IPS DF 4.7 (cell line): ENCODE measurements around the gene HOTAIR.

Experiments used
- DNase-seq: peaks from one replicate; pipeline ENCODE4 v3.0.0-alpha.2; 2013; ENCODE audit warnings: low spot score; ENCODE audit errors: extremely low read depth

Gene HOTAIR

DNA sequence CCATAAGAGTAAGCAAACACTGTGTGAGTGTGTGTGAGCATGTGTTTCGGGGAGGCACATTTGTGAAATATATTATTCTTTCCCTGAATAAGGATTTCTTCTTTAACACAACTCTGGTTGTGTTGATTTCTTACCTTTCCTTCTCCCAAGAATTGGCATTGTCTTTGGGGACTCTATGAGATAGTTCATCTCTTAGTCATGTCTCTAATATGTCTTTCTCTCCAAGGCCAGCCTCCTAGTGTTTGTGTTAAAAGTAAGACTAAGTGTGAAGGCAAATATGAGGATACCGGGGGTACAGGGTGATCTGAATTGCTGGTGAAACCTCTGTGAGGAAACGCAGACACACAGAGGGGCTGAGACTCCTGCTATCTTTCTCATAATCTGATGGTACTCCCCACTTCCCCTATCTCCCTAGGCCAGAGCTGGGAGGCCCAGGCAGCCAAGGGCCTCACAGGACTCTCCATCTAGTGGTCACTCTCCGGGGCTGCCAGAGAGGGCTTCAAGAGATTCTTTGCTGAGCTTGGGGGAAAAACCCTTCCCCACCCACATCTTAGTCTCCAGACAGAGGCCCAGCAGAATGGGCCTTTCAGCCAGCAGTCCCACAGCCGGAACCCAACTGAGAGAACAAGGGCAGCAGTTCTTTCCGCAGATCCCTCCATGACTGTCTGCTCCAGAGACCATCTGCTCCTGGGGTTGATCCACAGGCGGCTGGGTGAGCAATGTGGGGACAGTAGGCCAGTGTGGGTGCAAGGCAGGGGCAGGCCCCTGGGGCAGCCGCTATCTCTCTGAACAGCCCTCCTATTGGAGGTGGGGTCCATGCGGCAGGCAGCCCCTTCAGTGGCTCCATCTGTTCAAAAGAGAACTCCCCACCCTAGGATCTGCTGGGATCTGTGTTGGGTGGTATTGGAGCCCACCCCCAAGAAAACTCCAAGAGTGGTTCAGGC lies 25.8 kb downstream of the HOTAIR start:
- DNase-seq: no peak

DNA sequence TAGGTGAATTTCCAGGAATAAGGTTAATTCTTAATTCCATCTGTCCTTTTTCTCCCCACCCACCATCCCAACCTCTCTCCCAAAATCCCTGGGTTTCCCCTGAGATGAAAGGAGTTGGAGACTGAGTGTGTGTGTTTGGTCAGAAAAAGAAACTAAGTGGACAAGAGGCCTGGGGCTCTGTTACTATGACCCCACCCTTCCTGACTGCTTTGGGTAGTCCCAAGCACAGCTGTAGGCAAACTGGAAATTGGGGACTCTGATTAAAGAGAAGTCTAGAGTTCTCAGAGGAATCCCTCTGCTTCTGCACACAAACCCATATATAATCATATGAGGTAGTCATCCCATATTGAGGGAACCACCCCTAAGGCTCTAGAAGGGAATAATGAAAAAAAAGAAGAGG lies 27.0 kb downstream of the HOTAIR start:
- DNase-seq: no peak

DNA sequence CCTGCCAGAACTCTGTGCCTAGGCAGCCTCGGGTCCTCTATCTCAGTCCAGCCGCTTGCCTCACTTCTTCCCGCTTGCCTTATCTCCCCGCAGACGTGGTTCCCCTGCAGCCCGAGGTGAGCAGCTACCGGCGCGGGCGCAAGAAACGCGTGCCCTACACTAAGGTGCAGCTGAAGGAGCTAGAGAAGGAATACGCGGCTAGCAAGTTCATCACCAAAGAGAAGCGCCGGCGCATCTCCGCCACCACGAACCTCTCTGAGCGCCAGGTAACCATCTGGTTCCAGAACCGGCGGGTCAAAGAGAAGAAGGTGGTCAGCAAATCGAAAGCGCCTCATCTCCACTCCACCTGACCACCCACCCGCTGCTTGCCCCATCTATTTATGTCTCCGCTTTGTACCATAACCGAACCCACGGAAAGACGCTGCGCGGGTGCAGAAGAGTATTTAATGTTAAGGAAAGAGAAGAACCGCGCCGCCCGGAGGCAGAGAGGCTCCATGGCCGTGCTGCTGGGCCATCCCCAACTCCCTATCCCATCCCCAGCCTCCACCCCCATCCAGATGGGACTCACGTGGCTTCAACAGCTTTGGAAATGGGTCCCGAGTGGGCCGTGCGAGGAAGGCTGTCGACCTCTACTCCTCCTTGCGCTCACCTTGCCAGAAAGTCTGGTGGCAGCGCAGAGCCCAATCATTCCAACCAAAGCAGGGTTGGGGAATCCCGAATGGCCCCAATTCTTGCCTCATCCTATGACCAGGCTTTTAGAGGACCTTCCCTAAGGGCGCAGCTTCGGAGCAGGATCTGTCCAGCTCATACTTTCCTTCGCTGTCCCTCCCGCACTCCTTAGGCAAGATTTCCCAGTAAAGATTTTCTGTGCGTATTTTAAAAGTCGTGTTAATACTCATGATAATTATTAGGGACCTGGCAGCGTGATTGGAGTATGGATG lies 29.6 kb downstream of the HOTAIR start:
- no peak for DNase-seq

DNA sequence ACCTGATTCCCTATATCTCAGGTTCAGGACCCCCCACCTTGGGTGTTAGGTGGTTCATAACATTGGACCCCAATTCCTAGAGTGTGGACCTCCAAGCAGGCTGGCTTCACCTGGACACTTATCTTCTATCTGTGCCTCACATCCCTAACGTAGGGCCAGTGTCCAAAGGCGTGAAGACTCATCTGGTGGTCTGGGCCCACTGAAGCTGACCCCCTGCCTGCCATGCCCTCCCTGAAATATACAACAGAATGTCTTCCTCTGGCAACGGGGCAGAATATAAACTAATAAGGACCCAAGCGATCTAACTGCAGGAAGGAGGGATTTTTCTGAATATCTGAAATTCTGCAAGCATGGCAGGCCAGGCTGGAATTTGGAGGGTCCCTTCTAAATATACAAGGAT lies 30.5 kb downstream of the HOTAIR start:
- no peak for DNase-seq

DNA sequence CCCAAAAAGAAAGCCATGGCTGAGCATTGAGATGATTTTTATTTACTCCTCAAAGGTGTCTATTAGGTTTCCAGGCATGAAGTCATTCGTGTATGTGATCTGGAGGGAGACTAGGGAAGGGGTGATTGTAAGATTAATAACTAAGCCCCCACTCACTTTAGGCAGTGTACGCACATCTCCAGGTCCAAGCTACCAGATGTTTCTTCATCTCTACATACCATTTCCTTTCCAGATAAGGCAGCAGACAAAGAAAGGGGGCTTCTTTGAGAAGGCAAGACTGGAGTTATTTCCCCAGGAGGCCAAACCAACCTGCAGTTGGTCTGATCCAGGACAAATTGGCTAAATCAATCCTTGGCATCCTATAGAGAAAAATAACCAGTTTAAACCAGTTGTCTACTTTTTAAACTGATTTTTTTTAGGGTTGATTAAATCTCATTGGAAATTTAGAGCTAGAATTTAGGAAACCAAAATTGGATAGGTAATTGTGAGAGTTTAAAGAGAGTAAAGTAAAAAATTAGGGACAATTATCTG lies 32.2 kb downstream of the HOTAIR start:
- no peak for DNase-seq

DNA sequence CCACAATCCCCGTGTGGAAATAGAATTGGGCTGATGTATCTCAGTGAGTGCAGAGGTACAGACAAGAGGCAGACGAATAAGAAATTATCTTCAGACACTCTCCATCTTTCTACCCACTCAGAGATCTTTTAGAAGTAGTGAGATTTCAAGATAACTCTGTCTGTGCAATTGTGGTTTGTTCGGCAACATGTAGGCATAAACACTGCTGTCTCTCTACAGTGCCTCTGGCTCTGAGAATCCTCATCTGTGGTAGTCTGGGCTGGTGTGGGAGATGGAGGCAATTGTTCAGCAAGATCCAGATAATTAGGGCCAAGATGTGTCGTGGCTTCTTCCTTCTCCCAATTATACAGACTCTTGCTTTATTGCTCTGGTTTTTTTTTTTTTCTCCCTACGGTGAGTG lies 33.0 kb downstream of the HOTAIR start:
- DNase-seq: no peak

DNA sequence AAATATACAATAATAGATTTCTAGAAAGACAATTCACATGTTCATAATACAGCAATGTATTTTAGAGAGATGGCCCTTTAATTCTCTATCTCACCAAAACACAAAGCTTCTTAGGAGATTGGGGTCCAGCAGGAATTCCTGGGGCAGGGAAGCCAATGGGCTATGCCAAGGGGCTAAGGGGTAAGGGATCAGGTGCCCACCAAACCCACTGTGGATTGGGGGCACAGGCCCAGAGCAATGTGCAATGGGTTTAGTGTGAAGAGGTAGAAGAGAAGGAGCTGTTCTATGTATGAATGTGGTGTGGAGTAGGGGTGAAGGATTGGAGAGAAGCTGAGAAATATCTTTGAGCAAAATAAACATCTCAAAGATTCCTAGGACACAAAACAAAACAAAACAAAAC lies 33.6 kb downstream of the HOTAIR start:
- no peak for DNase-seq

DNA sequence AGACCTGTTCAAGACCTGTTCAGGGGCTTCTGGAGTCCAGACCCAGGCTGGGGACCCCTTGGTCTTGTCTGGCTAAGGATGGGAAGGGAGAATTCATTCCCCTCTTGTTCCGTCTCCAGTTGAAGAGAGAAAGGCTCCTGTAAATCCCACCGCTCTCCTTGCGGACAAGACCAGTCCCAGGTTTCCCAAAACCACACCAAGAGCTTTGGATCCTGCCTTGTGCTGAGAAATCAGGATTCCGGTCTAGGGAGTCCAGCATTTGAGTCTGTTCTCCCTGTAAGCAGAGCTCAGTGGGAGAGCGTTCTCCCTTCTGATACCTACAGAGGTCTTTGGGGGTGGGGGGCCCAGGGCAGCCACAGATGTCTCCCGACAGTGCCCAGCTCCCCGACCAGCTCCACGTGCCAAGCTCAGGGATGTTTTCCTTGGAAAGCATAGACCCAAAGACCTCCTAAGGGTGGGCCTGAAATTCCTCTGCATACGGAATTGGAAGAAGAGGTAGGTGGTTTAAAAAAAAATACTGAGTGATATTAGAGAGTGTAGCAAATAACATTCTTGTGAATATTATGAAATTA lies 34.2 kb downstream of the HOTAIR start:
- no peak for DNase-seq

DNA sequence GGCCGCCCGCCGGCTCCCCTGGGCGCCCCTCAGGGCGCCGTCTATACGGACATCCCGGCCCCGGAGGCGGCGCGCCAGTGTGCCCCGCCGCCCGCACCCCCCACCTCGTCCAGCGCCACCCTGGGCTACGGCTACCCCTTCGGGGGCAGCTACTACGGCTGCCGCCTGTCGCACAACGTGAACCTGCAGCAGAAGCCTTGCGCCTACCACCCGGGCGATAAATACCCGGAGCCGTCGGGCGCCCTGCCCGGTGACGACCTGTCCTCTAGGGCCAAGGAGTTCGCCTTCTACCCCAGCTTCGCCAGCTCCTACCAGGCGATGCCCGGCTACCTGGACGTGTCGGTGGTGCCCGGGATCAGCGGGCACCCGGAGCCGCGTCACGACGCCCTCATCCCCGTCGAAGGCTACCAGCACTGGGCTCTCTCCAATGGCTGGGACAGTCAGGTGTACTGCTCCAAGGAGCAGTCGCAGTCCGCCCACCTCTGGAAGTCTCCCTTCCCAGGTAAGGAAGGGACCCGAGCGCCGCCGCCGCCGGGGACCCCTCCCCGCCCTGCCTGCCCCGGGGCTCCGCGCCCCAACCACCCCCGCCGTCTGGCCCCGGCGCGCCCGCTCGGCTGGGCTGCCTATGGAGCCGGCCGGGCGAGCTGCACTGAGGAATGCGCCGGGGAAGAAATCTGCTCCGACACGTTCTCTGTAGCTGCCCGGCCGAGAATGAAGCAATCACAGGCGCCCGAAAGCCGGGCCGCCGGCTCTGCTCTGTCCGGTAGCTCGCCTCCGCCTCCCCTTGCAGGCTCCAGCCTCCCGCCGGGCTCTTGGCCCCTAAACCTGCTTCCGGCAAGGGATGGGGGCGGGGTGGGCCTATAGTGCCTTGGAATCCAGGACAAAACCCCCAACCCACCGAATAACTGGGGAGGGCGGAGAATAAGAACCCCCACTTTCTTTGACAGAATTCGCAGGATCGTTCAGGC lies 35.3 kb downstream of the HOTAIR start:
- no peak for DNase-seq

DNA sequence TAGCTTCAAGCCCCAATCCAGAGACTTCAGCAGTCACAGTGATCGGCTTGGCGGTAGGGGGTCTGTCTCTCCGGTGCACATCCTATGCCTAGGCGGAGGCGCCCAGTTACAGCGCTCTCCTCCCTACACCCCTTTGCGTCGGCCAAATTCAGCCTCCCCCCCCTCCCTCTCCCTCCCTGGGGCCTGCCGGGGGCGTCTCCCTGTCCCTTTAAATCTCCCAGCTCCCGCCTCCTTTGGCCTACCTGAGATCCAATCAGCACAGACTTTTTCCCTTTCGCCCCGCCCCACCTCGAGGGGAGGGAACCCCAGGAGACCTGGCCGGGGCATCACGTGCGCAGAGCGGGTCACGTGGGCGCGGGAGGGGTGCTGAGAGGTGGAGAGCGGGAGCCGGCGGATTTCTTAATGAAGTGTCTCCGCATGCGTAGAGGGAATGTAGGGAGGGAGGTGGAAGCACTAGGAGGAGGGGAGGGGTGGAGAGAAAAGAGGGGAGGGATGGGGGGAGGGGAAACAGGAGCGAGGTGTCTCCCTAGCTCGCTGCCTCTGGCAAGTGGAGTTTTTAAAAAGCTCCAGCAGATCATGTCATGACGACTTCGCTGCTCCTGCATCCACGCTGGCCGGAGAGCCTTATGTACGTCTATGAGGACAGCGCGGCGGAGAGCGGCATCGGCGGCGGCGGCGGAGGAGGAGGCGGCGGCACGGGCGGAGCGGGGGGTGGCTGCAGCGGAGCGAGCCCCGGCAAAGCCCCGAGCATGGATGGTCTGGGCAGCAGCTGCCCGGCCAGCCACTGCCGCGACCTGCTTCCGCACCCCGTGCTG lies 36.2 kb downstream of the HOTAIR start, which contains the start of gene HOXC13:
Gene HOXC13 (plus strand): TSS at position 506 of the 815 bp plus-strand sequence. CDS start 76 bp downstream, at position 582.
- peak; percentile 66 for DNase-seq

DNA sequence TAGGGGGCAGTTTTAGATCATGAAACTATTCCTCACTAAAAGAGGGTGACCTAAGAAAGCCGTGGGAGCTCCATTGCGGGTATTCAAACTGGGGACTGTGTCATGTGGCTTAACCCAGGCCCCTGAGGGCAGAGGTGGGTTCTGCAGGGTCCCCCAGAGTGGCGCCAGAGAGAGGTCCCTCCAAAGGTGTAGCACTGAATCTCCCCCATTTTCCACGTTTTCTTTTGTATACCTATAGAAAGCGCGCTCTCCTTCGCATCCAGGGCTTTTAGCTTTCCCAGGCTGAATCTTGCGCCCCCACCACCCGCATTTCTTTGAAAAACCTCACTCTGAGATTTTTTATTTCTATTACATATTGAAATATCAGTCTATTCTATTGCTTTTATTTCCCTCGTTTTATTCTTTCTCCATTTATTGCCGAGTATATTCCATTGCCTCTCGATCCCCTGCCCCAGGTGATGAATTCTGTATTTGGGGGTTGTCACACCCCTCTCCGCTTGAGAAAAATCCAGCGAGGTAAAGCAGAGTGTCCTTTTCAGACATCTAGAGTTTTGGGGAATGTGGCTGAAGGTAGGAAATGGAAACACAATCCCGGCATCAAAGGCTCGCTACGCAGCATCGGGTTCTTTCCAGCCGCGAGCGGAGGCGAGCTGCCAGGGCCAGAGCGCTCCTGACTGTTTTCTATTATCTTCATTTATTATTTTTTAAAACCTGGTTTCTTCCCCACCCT lies 37.0 kb downstream of the HOTAIR start:
- no peak for DNase-seq

DNA sequence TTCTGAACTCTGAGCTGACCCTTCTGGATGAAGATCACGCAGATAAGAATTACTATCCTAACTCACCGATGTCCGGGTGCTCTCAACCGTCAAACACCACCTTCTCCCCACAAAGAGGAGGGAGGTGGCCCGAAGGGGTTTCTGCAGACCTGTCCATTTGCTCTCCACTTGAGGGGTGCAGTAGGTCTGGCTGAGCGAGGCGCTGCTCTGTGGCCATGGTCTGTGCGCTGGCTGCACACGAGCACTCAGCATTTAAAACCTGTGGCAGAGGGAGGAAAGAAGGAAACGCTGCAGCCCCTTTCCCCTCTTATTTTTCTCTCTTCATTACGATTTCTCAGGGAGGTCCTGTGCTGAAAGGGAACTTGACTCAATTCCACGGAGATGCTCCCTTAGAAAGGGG lies 37.7 kb downstream of the HOTAIR start:
- DNase-seq: no peak

DNA sequence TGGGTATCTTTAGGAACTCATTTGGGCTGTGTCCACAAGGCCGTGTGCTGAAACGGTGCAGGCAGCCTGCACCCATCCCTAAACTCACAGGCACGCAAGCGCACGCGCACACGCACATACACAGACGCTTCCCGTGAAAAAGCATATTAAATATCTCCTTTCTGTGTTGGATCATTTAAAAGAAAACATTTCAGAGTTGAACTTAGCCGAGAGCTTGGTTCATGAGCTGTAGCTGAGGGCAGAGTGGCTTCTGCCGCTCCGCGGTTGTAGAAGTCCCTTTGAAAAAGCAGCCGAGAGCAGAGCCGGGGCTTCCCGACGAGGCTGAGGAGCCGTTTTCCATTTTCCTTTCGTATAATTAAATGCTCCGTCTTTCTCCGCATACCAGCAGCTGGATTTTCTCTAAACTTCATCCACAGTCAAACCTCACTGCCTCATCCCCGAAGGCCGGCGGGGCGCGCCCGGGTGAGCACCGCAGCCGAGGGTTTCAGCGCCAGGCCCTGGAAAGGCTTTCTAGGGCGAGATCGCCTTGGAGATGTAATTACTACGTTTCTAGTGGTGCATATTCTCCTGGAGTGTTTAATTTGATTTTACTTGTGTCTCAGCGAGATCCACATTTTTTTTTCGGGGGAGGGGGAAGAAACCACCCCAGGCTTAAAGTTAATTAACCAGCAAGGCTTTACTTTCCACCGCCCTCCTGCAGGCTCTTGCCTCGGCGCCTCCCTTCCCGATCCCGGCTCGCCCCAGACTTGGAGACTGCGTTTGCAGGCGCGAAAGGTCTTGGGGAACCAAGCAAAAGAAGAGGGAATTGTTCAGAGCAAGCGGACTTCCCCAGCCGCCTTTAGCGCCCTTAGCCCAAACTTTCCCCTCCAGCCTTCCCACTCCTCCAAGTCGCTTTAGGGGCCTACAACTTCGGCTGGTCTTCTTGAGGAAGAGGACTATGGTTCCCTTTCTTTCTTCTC lies 39.1 kb downstream of the HOTAIR start:
- no peak for DNase-seq

DNA sequence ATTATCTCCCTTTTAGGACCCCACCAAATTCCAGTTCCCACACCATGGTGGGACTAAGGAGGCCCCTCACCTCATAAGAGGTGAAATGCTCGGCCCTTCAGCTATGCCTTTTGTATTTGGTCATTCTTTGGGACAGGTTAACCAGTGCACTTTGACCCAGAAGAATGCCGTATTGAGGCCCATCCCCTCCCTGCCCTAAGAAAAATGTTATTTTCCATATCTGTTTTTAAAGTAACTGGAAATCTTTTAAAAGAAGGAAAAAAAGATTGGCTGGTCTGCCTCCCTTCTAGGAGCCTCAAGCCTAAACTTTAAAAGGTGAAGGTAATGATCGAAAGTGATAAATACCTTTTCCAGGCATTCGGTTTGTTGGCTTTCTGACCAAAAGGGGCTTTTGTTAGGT lies 41.8 kb downstream of the HOTAIR start:
- DNase-seq: no peak

DNA sequence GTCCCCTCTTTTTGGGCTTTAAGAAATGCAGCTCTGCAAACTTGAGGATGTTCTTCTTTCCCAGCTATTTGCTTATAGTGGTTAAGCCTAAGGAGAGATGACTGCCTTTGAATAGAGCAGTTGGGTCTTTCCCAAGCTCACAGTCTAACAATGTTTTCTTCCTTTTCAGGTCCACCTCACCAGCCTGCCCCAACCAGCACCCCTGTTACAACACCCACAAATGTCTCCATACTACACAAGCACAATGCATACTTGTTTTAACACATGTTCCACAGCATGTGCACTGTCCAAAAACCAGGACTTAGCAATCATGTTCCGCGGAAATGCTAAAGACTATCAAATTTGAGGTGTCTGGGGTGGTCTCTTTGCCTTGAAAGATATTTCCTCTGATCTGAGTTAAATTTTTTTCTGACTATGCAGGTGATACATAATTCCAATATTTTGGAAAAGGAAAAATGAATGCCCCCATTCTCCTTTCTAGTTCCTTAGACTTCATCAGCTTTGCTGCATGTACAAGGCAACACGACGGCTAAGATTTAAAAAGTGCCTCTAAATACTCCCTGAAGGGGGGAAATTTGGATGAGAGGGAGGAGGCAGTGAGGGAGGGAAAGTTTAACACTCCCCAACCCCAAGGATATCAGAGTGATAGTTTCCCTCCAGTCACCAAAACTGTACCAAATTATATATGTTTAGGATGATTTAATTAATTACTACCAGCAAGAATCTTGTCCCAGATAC lies 42.7 kb downstream of the HOTAIR start:
- DNase-seq: no peak

DNA sequence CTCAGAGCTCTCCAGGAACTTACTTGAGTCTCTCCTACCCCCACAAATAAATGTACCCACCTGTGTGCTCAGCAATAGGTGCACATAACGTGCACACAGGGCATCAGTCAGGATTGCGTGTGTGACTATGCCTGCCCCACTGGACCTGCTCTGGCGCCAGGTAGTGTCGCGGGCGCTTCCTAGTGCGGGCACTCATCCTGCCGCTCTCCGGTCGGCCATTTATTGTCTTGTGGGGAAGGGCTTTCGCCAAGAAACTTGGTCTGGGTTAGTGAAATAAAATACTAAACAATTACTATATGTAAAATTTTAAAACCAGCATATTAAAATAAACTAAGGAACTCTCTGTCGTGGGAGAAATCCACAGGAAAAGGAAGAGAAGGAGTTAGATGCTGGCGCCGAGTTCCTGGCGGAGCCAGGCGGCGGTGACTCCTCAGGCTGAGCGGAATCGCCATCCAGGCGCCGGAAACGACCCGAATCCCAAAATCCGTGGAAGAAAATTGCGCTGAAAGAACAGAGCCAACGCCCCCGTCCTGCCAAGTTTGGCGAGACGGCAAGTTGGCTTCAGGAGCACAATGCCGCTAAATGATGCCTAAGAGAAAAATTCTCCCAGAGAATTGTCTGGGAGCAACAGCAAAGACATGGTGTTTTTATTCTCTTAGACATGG lies 44.0 kb downstream of the HOTAIR start:
- DNase-seq: no peak
